Left ventricle myocardium inferior (tissue), 1 donor: ENCODE measurements around the gene BTBD9. TPM values are rescaled to one million over a fixed set of nuclear protein-coding genes. Genes with fewer than 3 reads are reported as not detected.
"Not testable (repeated sequence)": the region's sequence is repeated elsewhere in the genome, so short reads cannot be mapped to it uniquely, and the experiment has no call there.

ENCODE experiments used
- DNase-seq: peaks from one replicate; pipeline ENCODE4 v3.0.0-alpha.2; 2020
- H3K27ac ChIP-seq: fragments of 200-600 bp; replicated peaks from 2 replicates; pipeline ENCODE4 v1.8.0; 2021
- H3K27me3 ChIP-seq: fragments of 200-600 bp; 2 replicates; pipeline ENCODE4 v1.8.0; 2021; ENCODE audit warnings: low read depth
- H3K36me3 ChIP-seq: fragments of 200-600 bp; 2 replicates; pipeline ENCODE4 v1.8.0; 2021
- H3K4me1 ChIP-seq: fragments of 200-600 bp; 2 replicates; pipeline ENCODE4 v1.8.0; 2021
- H3K4me3 ChIP-seq: fragments of 200-600 bp; 2 replicates; pipeline ENCODE4 v1.8.0; 2021; ENCODE audit warnings: mild to moderate bottlenecking, moderate library complexity
- H3K9me3 ChIP-seq: fragments of 200-600 bp; replicated peaks from 2 replicates; pipeline ENCODE4 v1.8.0; 2021
- CTCF ChIP-seq: fragments of 200-600 bp; IDR thresholded peaks from 2 replicates; pipeline ENCODE4 v1.8.0; 2021; ENCODE audit warnings: antibody characterized with exemption, mild to moderate bottlenecking, borderline replicate concordance
- intact Hi-C: fragments of 100-400 bp; cut with micrococcal nuclease; formaldehyde crosslinking; loops from one replicate; pipeline ENCODE4 v1.11.0; 2022
- total RNA-seq: library from RNA; stranded (reverse); fragmentation: NEBNext Ultra II Directional; extraction: Animal tissue kit (Norgen Biotek cat#: 25700); gene quantifications from one replicate; pipeline ENCODE4 v1.2.1, GENCODE V29; 2021
- donor health status: DM: no; HTN: yes; CAD: no; lungs with severe emphysema.

The BTBD9 gene
- total RNA-seq, 1 donor from 2014 or later: 16.5 TPM

- TF ChIP-seq CTCF: no peak
- no peak overlapping the region for H3K27ac ChIP-seq
- H3K27me3 ChIP-seq: no peaks in the 10 kb centered on the region
- peaks cover 13% of the 10 kb centered on the region for H3K9me3 ChIP-seq
- H3K4me3 ChIP-seq: no peak overlapping the region
- DNase-seq: no peak
- H3K36me3 ChIP-seq: no peaks in the 10 kb centered on the region
- no peaks in the 10 kb centered on the region for H3K4me1 ChIP-seq
- intact Hi-C loops: no loop called here
These were observed 210.2 kb downstream of the BTBD9 start for GRCh38 chr6:38429546-38429945.

GRCh38 chr6:38427492-38428210 is 212.1 kb downstream of the BTBD9 start:
- intact Hi-C loops: no loop called here
- TF ChIP-seq CTCF: no peak
- DNase-seq: no peak

GRCh38 chr6:38425788-38426488 is 213.8 kb downstream of the BTBD9 start:
- H3K4me1 ChIP-seq, H3K27ac ChIP-seq, intact Hi-C loops, H3K9me3 ChIP-seq, H3K4me3 ChIP-seq, H3K36me3 ChIP-seq, DNase-seq, H3K27me3 ChIP-seq: not testable (repeated sequence)

More at GRCh38 chr6:38427492-38428210, 212.1 kb downstream of the BTBD9 start:
- H3K36me3 ChIP-seq: no peaks in the 10 kb centered on the region
- no peaks in the 10 kb centered on the region for H3K27me3 ChIP-seq
- no peak overlapping the region for H3K4me3 ChIP-seq
- H3K27ac ChIP-seq: no peak overlapping the region
- H3K4me1 ChIP-seq: no peaks in the 10 kb centered on the region
- H3K9me3 ChIP-seq: peaks cover 12% of the 10 kb centered on the region

GRCh38 chr6:38423746-38424145 is 216.0 kb downstream of the BTBD9 start:
- Histone ChIP-seq H3K4me3 (no peak overlapping the region), H3K36me3 (no peaks in the 10 kb centered on the region)

GRCh38 chr6:38420207-38420606 is 219.5 kb downstream of the BTBD9 start:
- intact Hi-C loops: no loop called here

More at GRCh38 chr6:38423746-38424145, 216.0 kb downstream of the BTBD9 start:
- no peaks in the 10 kb centered on the region for H3K4me1 ChIP-seq
- H3K27me3 ChIP-seq: no peaks in the 10 kb centered on the region
- no peak overlapping the region for H3K27ac ChIP-seq
- H3K9me3 ChIP-seq: no peaks in the 10 kb centered on the region
- TF ChIP-seq CTCF: no peak
- intact Hi-C loops: no loop called here
- DNase-seq: no peak

More at GRCh38 chr6:38420207-38420606, 219.5 kb downstream of the BTBD9 start:
- Histone ChIP-seq H3K4me3 (no peak overlapping the region), H3K9me3 (no peaks in the 10 kb centered on the region), H3K27ac (no peak overlapping the region), H3K4me1 (no peaks in the 10 kb centered on the region), H3K36me3 (no peaks in the 10 kb centered on the region), H3K27me3 (no peaks in the 10 kb centered on the region)
- no peak for DNase-seq
- no peak for TF ChIP-seq CTCF
